H1 (cell line): ENCODE results near the gene MAP1B. TPM values are rescaled to one million over a fixed set of nuclear protein-coding genes. Genes with fewer than 3 reads are reported as not detected.

ENCODE experiments used
- CTCF ChIA-PET: fragments of 300-600 bp; sonication (Branson Sonifier 250); formaldehyde crosslinking; loops from one replicate; lab custom pipeline; 2021; ENCODE audit not compliant: partially characterized antibody; lab: Charles Lee
- POLR2A ChIA-PET: fragments of 300-600 bp; sonication (Branson Sonifier 250); formaldehyde crosslinking; loops from one replicate; lab custom pipeline; 2021; ENCODE audit warnings: inconsistent platforms; ENCODE audit not compliant: partially characterized antibody; lab: Charles Lee
- DNase-seq, 2 experiments: peaks; one replicate each; pipeline versions ENCODE4 v3.0.0 to v3.0.0-alpha.2; 2010 to 2022; ENCODE audit warnings: low spot score in 2 of 2, low read depth in 1 of 2, mixed read lengths in 1 of 2
- FAIRE-seq: peaks from 2 replicates; lab custom pipeline; 2011; peaks lifted over from hg19 to GRCh38; lab: Jason Lieb, UNC
- H2AFZ ChIP-seq: 2 replicates; pipeline ENCODE4 v1.8.1; 2012; ENCODE audit warnings: low read length, inconsistent platforms
- H2AK5ac ChIP-seq: 2 replicates; pipeline ENCODE4 v1.6.1; 2013; ENCODE audit warnings: low read depth, low read length
- H2BK120ac ChIP-seq: replicated peaks from 2 replicates; pipeline ENCODE3; 2013; ENCODE audit warnings: low read depth, low read length, inconsistent platforms
- H2BK12ac ChIP-seq: 2 replicates; pipeline ENCODE4 v1.6.1; 2013; ENCODE audit warnings: low read depth, low read length
- H2BK15ac ChIP-seq: 2 replicates; pipeline ENCODE4 v1.6.1; 2013; ENCODE audit warnings: low read length
- H2BK20ac ChIP-seq: 2 replicates; pipeline ENCODE4 v1.6.1; 2013; ENCODE audit warnings: low read length
- H2BK5ac ChIP-seq: 2 replicates; pipeline ENCODE4 v1.6.1; 2013; ENCODE audit warnings: low read depth, low read length
- H3K14ac ChIP-seq: 2 replicates; pipeline ENCODE4 v1.6.1; 2013; ENCODE audit warnings: inconsistent platforms; ENCODE audit not compliant: insufficient read length
- H3K18ac ChIP-seq: 2 replicates; pipeline ENCODE4 v1.6.1; 2013; ENCODE audit warnings: low read length; ENCODE audit errors: extremely low read depth
- H3K23ac ChIP-seq: 2 replicates; pipeline ENCODE4 v1.6.1; 2013; ENCODE audit warnings: inconsistent platforms; ENCODE audit not compliant: insufficient read length
- H3K23me2 ChIP-seq: 2 replicates; pipeline ENCODE4 v1.6.1; 2013; ENCODE audit warnings: low read depth, low read length
- H3K27ac ChIP-seq: 2 replicates; pipeline ENCODE4 v1.6.1; 2011; ENCODE audit warnings: low read depth, low read length, inconsistent platforms
- H3K27me3 ChIP-seq, 4 experiments: replicated peaks in 1 of 4; 1 replicate in 1 of 4; 2 replicates in 3 of 4; pipeline versions ENCODE4 v1.6.1 to v1.8.1; 2011 to 2013; ENCODE audit warnings: low read length in 3 of 4, mild to moderate bottlenecking in 3 of 4, inconsistent platforms in 2 of 4, mixed read lengths in 2 of 4, moderate library complexity in 1 of 4; ENCODE audit not compliant: control insufficient read depth in 3 of 4, insufficient read depth in 3 of 4; ENCODE audit errors: extremely low read depth in 1 of 4
- H3K36me3 ChIP-seq, 4 experiments: 2 replicates each; pipeline versions ENCODE4 v1.6.1 to v1.8.1; 2011 to 2013; ENCODE audit warnings: mild to moderate bottlenecking in 4 of 4, low read length in 3 of 4, moderate library complexity in 2 of 4, control low read depth in 1 of 4, inconsistent platforms in 1 of 4; ENCODE audit not compliant: insufficient read depth in 4 of 4, control insufficient read depth in 2 of 4
- H3K4ac ChIP-seq: replicated peaks from 2 replicates; pipeline ENCODE3; 2013; ENCODE audit warnings: low read length, low read depth, mixed read lengths, inconsistent platforms; ENCODE audit not compliant: insufficient read length
- H3K4me1 ChIP-seq, 4 experiments: replicated peaks in 1 of 4; 1 replicate in 1 of 4; 2 replicates in 3 of 4; pipeline versions ENCODE4 v1.6.1 to v1.8.1; 2011 to 2013; ENCODE audit warnings: low read length in 3 of 4, inconsistent platforms in 2 of 4, mixed read lengths in 1 of 4; ENCODE audit not compliant: insufficient read depth in 4 of 4, control insufficient read depth in 3 of 4
- H3K4me2 ChIP-seq, 2 experiments: 2 replicates each; pipeline versions ENCODE4 v1.6.1 to v1.8.1; 2011 to 2013; ENCODE audit warnings: low read depth in 2 of 2, low read length in 2 of 2, control low read depth in 1 of 2, inconsistent platforms in 1 of 2, mild to moderate bottlenecking in 1 of 2; ENCODE audit not compliant: insufficient read depth in 1 of 2
- H3K4me3 ChIP-seq, 4 experiments: fragments of 200-600, 300-600 bp in 1 of 4; sonication (generic), shearing (Covaris generic), sonication (Bioruptor Twin) in 1 of 4; 2 replicates each; pipeline versions ENCODE4 v1.5.1 to v1.8.1; 2011 to 2016; ENCODE audit warnings: low read length in 4 of 4, low read depth in 3 of 4, control low read depth in 2 of 4, inconsistent platforms in 2 of 4, mild to moderate bottlenecking in 2 of 4, mixed read lengths in 1 of 4, moderate library complexity in 1 of 4; ENCODE audit not compliant: insufficient read depth in 2 of 4; ENCODE audit errors: extremely low read depth in 1 of 4
- H3K56ac ChIP-seq: replicated peaks from 2 replicates; pipeline ENCODE3; 2013; ENCODE audit warnings: low read depth, mild to moderate bottlenecking, mixed read lengths, low read length, inconsistent platforms; ENCODE audit not compliant: insufficient read length
- H3K79me1 ChIP-seq: 2 replicates; pipeline ENCODE4 v1.6.1; 2013; ENCODE audit warnings: low read depth, low read length, control low read depth
- H3K79me2 ChIP-seq, 2 experiments: 2 replicates each; pipeline versions ENCODE4 v1.6.1 to v1.8.1; 2012 to 2013; ENCODE audit warnings: low read length in 2 of 2, mild to moderate bottlenecking in 2 of 2, inconsistent platforms in 1 of 2; ENCODE audit not compliant: insufficient read depth in 2 of 2, control insufficient read depth in 1 of 2
- H3K9ac ChIP-seq, 4 experiments: replicated peaks in 1 of 4; 1 replicate in 1 of 4; 2 replicates in 3 of 4; pipeline versions ENCODE4 v1.6.1 to v1.8.1; 2011 to 2013; ENCODE audit warnings: low read depth in 3 of 4, low read length in 3 of 4, control low read depth in 2 of 4, mild to moderate bottlenecking in 2 of 4, moderate library complexity in 2 of 4, inconsistent platforms in 1 of 4; ENCODE audit errors: extremely low read depth in 1 of 4
- H3K9me3 ChIP-seq, 2 experiments: 2 replicates each; pipeline versions ENCODE4 v1.6.1 to v1.8.1; 2012 to 2013; ENCODE audit warnings: mild to moderate bottlenecking in 2 of 2, moderate library complexity in 2 of 2, control low read depth in 1 of 2, inconsistent platforms in 1 of 2, low read depth in 1 of 2, low read length in 1 of 2, mixed read lengths in 1 of 2; ENCODE audit not compliant: insufficient read depth in 2 of 2
- H4K20me1 ChIP-seq, 2 experiments: replicated peaks in 1 of 2; 2 replicates each; pipeline versions ENCODE3 to v1.8.1; 2011 to 2013; ENCODE audit warnings: inconsistent platforms in 2 of 2, low read length in 2 of 2, mild to moderate bottlenecking in 1 of 2; ENCODE audit not compliant: insufficient read depth in 2 of 2, control insufficient read depth in 1 of 2
- H4K5ac ChIP-seq: 2 replicates; pipeline ENCODE4 v1.6.1; 2013; ENCODE audit warnings: low read length, low read depth, mixed read lengths, inconsistent platforms; ENCODE audit not compliant: insufficient read length
- H4K8ac ChIP-seq: 2 replicates; pipeline ENCODE4 v1.8.0; 2013; ENCODE audit warnings: mild to moderate bottlenecking, moderate library complexity, low read length, inconsistent platforms; ENCODE audit not compliant: insufficient read depth; ENCODE audit errors: extremely low read depth
- H4K91ac ChIP-seq: replicated peaks from 2 replicates; pipeline ENCODE3; 2013; ENCODE audit warnings: low read length, mixed read lengths, inconsistent platforms; ENCODE audit not compliant: insufficient read length
- ASH2L ChIP-seq: fragments of 200-600, 300-600 bp; sonication (generic); IDR thresholded peaks from one replicate; pipeline ENCODE4 v1.7.1; 2017; ENCODE audit warnings: low read length
- BACH1 ChIP-seq: IDR thresholded peaks from 2 replicates; pipeline ENCODE4 v1.6.1; 2012; ENCODE audit warnings: low read length, improper control_type of control experiment
- BCL11A ChIP-seq, 2 experiments: IDR thresholded peaks; one replicate each; pipeline ENCODE4 v1.6.1; 2011; ENCODE audit warnings: low read depth in 2 of 2, low read length in 2 of 2, mild to moderate bottlenecking in 2 of 2
- CBX8 ChIP-seq: fragments of 300-800, 300-1000 bp; sonication (generic); IDR thresholded peaks from 2 replicates; pipeline ENCODE4 v1.7.1; 2016; ENCODE audit warnings: low read depth, low read length, borderline replicate concordance
- CTBP2 ChIP-seq: IDR thresholded peaks from 2 replicates; pipeline ENCODE4 v1.7.0; 2011; ENCODE audit warnings: borderline replicate concordance, mild to moderate bottlenecking, moderate library complexity, mixed read lengths, low read length; ENCODE audit not compliant: insufficient read depth, insufficient read length
- FOSL1 ChIP-seq: IDR thresholded peaks from 2 replicates; pipeline ENCODE4 v1.6.1; 2011; ENCODE audit warnings: mild to moderate bottlenecking, low read depth, low read length, moderate library complexity; ENCODE audit not compliant: insufficient read depth
- KDM5A ChIP-seq: fragments of 200-600 bp; IDR thresholded peaks from 2 replicates; pipeline ENCODE4 v1.7.1; 2012; ENCODE audit warnings: mild to moderate bottlenecking, low read length, inconsistent platforms, mixed read lengths
- MAFK ChIP-seq: IDR thresholded peaks from 2 replicates; pipeline ENCODE4 v1.6.1; 2012; ENCODE audit warnings: low read depth, mild to moderate bottlenecking, improper control_type of control experiment, low read length
- PHF8 ChIP-seq: fragments of 200-600 bp; sonication (generic); conservative IDR thresholded peaks from 2 replicates; pipeline ENCODE4 v1.7.1; 2012; ENCODE audit warnings: low read depth, mild to moderate bottlenecking, inconsistent platforms, low read length, moderate library complexity
- SP4 ChIP-seq: IDR thresholded peaks from 2 replicates; pipeline ENCODE4 v1.6.1; 2012; ENCODE audit warnings: low read length, inconsistent platforms
- SRF ChIP-seq: IDR thresholded peaks from 2 replicates; pipeline ENCODE4 v1.6.1; 2011; ENCODE audit warnings: mild to moderate bottlenecking, low read depth, low read length, moderate library complexity
- SUZ12 ChIP-seq: fragments of 200-600 bp; sonication (generic); IDR thresholded peaks from 2 replicates; pipeline ENCODE4 v1.6.1; 2012; ENCODE audit warnings: mild to moderate bottlenecking, inconsistent platforms, low read length, moderate library complexity, mixed read lengths
- TAF1 ChIP-seq: IDR thresholded peaks from 2 replicates; pipeline ENCODE4 v1.6.1; 2011; ENCODE audit warnings: mild to moderate bottlenecking, low read depth, low read length
- TCF12 ChIP-seq: IDR thresholded peaks from 2 replicates; pipeline ENCODE4 v1.6.1; 2011; ENCODE audit warnings: low read depth, mild to moderate bottlenecking, low read length
- WGBS, 2 experiments: shearing (Covaris generic) in 1 of 2; methylation state at CpG; one replicate each; pipeline versions ENCODE4 v1.1.6 to v1.1.7; 2013 to 2015; ENCODE audit warnings: low lambda C conversion rate in 2 of 2, mixed read lengths in 2 of 2, inconsistent platforms in 1 of 2, low coverage in 1 of 2, missing lambda C conversion rate in 1 of 2; ENCODE audit not compliant: insufficient replicate concordance in 2 of 2, insufficient coverage in 1 of 2, insufficient read length in 1 of 2; ENCODE audit errors: extremely low coverage in 1 of 2, missing lambda C conversion rate in 1 of 2; 5-methylcytosine and 5-hydroxymethylcytosine counted together
- polyA plus RNA-seq, 7 experiments: library from polyadenylated mRNA; depleted of rRNA in 3 of 7; stranded (reverse) in 5 of 7; unstranded in 2 of 7; fragments of >200 nt in 5 of 7; fragments of 200-250 nt in 2 of 7; gene quantifications; 1 replicate in 5 of 7; 2 replicates in 1 of 7; 4 replicates in 1 of 7; pipeline versions ENCODE4 v1.2.1 to v1.2.3, GENCODE V29; 2011 to 2013; ENCODE audit warnings: missing spikeins in 2 of 7, mixed read lengths in 2 of 7
- total RNA-seq: library from RNA; stranded (reverse); fragmentation: NEBNext Ultra II Directional; extraction: Animal tissue kit (Norgen Biotek cat#: 25700); gene quantifications from 2 replicates; pipeline ENCODE4 v1.2.1, GENCODE V29; 2021
- TF ChIP-seq, protein P1 (sequence below): IDR thresholded peaks from 2 replicates; pipeline ENCODE4 v1.6.1; 2012; ENCODE audit warnings: inconsistent platforms

Gene MAP1B
- total and polyA plus RNA-seq, 2 of the 8 experiments (the other 6 are each of a cell fraction or from before 2014, with no cell fraction given) = 24.5 to 120 TPM

DNA sequence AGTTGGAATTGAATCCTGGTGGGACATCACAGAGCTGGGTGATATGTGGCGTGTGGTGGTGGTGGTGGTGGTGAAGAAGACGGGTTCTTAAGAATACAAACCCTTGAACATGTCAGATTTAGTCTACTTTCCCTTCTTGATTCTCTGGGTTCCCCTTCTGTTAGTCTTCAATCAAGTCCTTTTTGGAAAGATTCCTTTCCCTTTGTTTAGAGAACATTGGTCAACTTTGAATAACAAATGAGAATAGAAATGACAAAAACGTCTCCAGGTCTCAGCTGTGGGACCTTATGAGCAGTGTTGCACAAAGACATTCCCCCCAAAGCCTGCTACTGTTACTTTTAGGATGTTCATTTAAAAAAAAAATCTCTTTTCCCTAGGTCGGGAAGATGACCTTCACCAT lies 46.3 kb downstream of the MAP1B start:
- CTCF ChIA-PET = interaction anchor here (0.9 kb wide), 1 partner anchor 553 kb away, joined by 3 read pairs; no protein-coding TSS in a partner anchor
- no peak for TF ChIP-seq TCF12
- no peak for TF ChIP-seq ASH2L
- TF ChIP-seq, protein P1, sequence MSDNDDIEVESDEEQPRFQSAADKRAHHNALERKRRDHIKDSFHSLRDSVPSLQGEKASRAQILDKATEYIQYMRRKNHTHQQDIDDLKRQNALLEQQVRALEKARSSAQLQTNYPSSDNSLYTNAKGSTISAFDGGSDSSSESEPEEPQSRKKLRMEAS = no peak
- TF ChIP-seq SUZ12 = no peak
- TF ChIP-seq FOSL1 = no peak
- TF ChIP-seq SRF = no peak
- no peak for TF ChIP-seq CBX8
- TF ChIP-seq BCL11A (IDR thresholded peaks at IDR 0.05; ENCODE audit: low read depth in 2 of 2, low read length in 2 of 2) = no peak
- no peak for TF ChIP-seq CTBP2
- no peak for TF ChIP-seq PHF8
- no peak for TF ChIP-seq KDM5A
- TF ChIP-seq MAFK = no peak
- TF ChIP-seq BACH1 = no peak
- no peak for TF ChIP-seq SP4
- TF ChIP-seq TAF1 = no peak

More for the DNA sequence above, 46.3 kb downstream of the MAP1B start:
- no peak for FAIRE-seq
- Histone ChIP-seq H2BK12ac (no peak overlapping the region), H3K23me2 (no peaks in the 10 kb centered on the region), H2AFZ (no peak overlapping the region), H3K14ac (no peak overlapping the region), H2BK5ac (no peak overlapping the region), H3K56ac (no peak overlapping the region), H3K36me3 (peaks cover 0 to 2% (median under 1%) of the 10 kb centered on the region in 4 experiments; a peak in 2 of 8 replicates), H3K27ac (no peak overlapping the region), H3K9ac (no peak overlapping the region), H2AK5ac (no peak overlapping the region), H2BK20ac (no peak overlapping the region), H2BK15ac (no peak overlapping the region), H2BK120ac (no peak overlapping the region), H3K9me3 (no peaks in the 10 kb centered on the region), H3K79me1 (no peaks in the 10 kb centered on the region; the same call in 1 of the 2 replicates), H3K79me2 (peaks cover 0 to 21% of the 10 kb centered on the region in 2 experiments; a peak in 3 of 4 replicates), H3K4me3 (no peak overlapping the region), H3K4me1 (peaks cover 0 to 27% (median 14%) of the 10 kb centered on the region in 4 experiments; a peak in 4 of 7 replicates), H3K18ac (no peak overlapping the region), H3K27me3 (no peaks in the 10 kb centered on the region), H4K20me1 (peaks cover under 1 to 2% of the 10 kb centered on the region in 2 experiments), H3K4me2 (peak overlapping the region; percentile 27 to 45; a peak in 2 of 4 replicates), H4K91ac (no peak overlapping the region), H4K5ac (no peak overlapping the region), H4K8ac (no peak overlapping the region), H3K4ac (no peak overlapping the region), H3K23ac (no peak overlapping the region)
- POLR2A ChIA-PET = interaction anchor here (2.1 kb wide), 1 partner anchor 10 kb away, joined by 7 read pairs; no protein-coding TSS in a partner anchor
- DNase-seq = no peak
- 80% methylated on average over 4 of the region's 4 CpGs; no CpG with 5 or more reads in 1 of the 2 experiments for WGBS, 2 experiments
